Gastroesophageal sphincter (tissue), 3 donors: ENCODE data around the gene ZBTB7A.

ENCODE experiments used
- EP300 ChIP-seq: sonication (generic); formaldehyde crosslinking; IDR thresholded peaks from one replicate; pipeline ENCODE4 v1.6.1; 2017; ENCODE audit warnings: antibody characterized with exemption, mild to moderate bottlenecking
- POLR2A ChIP-seq, 2 donors: fragments of 450-650 bp; IDR thresholded peaks; one replicate each; pipeline ENCODE4 v1.6.1; 2017; ENCODE audit warnings: antibody characterized with exemption in 2 of 2, mild to moderate bottlenecking in 2 of 2, moderate library complexity in 1 of 2
- TF ChIP-seq, protein P1 (sequence below), 4 experiments: fragments of 200-600 bp in 2 of 4; fragments of 450-650 bp in 2 of 4; sonication (generic) in 1 of 4; IDR thresholded peaks; one replicate each; pipeline ENCODE4 v1.5.1; 2017 to 2019; ENCODE audit warnings: antibody characterized with exemption in 4 of 4, mild to moderate bottlenecking in 2 of 4, moderate library complexity in 2 of 4

GRCh38 chr19:4019578-4019977 lies 47.1 kb downstream of the ZBTB7A start:
- TF ChIP-seq, protein P1, sequence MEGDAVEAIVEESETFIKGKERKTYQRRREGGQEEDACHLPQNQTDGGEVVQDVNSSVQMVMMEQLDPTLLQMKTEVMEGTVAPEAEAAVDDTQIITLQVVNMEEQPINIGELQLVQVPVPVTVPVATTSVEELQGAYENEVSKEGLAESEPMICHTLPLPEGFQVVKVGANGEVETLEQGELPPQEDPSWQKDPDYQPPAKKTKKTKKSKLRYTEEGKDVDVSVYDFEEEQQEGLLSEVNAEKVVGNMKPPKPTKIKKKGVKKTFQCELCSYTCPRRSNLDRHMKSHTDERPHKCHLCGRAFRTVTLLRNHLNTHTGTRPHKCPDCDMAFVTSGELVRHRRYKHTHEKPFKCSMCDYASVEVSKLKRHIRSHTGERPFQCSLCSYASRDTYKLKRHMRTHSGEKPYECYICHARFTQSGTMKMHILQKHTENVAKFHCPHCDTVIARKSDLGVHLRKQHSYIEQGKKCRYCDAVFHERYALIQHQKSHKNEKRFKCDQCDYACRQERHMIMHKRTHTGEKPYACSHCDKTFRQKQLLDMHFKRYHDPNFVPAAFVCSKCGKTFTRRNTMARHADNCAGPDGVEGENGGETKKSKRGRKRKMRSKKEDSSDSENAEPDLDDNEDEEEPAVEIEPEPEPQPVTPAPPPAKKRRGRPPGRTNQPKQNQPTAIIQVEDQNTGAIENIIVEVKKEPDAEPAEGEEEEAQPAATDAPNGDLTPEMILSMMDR (IDR thresholded peaks at IDR 0.05): no peak
- TF ChIP-seq POLR2A (IDR thresholded peaks at IDR 0.05) (no peak), EP300 (no peak)
